ENCODE results near the gene SKAP1.

DNA sequence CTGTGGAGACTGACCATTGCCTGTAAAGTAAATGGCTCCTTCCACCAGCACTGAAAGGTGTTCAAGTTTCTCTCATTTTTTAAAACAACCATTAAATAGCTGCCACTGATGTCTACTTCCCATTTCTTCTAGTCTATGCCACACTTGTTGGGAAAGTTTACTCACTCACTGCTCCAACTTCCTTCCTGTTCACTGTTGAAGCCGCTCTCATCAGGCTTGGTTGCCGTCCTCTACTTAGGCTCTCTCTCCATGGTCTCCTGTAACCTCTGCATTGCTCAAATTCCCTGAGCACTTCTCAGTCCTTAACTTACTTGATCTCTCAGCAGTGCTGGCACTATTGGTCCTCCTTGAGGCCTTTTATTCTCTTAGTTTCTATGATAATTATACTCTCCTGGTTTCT, 290.1 kb downstream of the SKAP1 start:
- no peak for TF ChIP-seq POLR2A (IDR thresholded peaks at IDR 0.05)
- TF ChIP-seq, protein P1, sequence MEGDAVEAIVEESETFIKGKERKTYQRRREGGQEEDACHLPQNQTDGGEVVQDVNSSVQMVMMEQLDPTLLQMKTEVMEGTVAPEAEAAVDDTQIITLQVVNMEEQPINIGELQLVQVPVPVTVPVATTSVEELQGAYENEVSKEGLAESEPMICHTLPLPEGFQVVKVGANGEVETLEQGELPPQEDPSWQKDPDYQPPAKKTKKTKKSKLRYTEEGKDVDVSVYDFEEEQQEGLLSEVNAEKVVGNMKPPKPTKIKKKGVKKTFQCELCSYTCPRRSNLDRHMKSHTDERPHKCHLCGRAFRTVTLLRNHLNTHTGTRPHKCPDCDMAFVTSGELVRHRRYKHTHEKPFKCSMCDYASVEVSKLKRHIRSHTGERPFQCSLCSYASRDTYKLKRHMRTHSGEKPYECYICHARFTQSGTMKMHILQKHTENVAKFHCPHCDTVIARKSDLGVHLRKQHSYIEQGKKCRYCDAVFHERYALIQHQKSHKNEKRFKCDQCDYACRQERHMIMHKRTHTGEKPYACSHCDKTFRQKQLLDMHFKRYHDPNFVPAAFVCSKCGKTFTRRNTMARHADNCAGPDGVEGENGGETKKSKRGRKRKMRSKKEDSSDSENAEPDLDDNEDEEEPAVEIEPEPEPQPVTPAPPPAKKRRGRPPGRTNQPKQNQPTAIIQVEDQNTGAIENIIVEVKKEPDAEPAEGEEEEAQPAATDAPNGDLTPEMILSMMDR (IDR thresholded peaks at IDR 0.05): no peak

Measured in thyroid gland (tissue), 4 donors.